Measurements from ENCODE around the gene ALS2CL.

GRCh38 chr3:46629551-46630517, 63.6 kb downstream of the ALS2CL start:
- TF ChIP-seq YY1 (IDR thresholded peaks at IDR 0.05; ENCODE audit: insufficient read depth, insufficient read length) (no peak), ZNF274 (IDR thresholded peaks at IDR 0.05; ENCODE audit: low read depth, low read length) (no peak)
